D721Med (cell line): Measurements from ENCODE around the gene SEC22C.

Experiments used
- DNase-seq: peaks from one replicate; pipeline ENCODE4 v3.0.0; 2011; ENCODE audit warnings: low spot score; ENCODE audit not compliant: insufficient read length
- FAIRE-seq: peaks from 2 replicates; lab custom pipeline; 2011; peaks lifted over from hg19 to GRCh38; lab: Jason Lieb, UNC
- TF ChIP-seq, protein P1 (sequence below): IDR thresholded peaks from 2 replicates; pipeline ENCODE4 v1.5.1; 2012; ENCODE audit warnings: mild to moderate bottlenecking, control low read depth; ENCODE audit not compliant: insufficient read depth; ENCODE audit errors: missing control alignments

SEC22C gene

DNA sequence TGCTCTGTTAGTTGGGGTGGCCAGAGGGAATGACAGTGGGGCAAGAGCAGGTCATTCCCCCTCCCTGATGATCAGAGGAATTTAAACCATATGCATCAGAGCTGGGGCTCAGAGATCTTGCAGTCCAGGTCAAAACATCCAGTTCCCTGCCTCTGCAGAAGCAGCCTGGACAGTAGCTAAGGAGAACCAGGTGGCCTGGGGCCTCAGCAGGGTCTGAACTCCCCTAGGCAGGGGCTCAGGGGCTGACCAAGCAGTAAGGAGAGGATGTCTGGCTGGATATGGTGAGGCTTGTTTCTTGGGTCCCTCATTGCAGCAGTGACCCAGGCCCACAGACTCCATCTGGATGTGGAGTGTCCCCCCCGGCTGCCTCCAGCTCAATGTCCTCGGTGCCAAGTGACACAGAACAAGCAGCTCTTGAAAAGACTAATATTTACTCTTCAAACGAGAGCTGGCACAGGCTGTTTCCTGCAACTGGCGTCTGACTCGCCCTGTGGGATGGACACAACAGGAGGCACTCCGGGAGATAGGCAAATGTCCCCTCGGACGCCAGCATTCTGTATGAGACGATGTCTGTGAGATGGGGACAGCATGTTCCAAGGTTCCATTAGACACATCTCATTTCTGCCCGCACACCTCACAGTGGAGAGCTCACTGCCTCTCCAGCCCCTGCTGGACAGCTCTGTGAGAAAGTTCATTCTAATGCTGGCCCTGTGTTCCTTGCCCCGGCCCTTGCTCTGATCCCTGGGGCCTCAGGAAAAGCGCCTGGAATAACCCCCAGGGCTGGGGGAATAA lies 37.1 kb downstream of the SEC22C start:
- FAIRE-seq (no peak), DNase-seq (no peak)
- TF ChIP-seq, protein P1, sequence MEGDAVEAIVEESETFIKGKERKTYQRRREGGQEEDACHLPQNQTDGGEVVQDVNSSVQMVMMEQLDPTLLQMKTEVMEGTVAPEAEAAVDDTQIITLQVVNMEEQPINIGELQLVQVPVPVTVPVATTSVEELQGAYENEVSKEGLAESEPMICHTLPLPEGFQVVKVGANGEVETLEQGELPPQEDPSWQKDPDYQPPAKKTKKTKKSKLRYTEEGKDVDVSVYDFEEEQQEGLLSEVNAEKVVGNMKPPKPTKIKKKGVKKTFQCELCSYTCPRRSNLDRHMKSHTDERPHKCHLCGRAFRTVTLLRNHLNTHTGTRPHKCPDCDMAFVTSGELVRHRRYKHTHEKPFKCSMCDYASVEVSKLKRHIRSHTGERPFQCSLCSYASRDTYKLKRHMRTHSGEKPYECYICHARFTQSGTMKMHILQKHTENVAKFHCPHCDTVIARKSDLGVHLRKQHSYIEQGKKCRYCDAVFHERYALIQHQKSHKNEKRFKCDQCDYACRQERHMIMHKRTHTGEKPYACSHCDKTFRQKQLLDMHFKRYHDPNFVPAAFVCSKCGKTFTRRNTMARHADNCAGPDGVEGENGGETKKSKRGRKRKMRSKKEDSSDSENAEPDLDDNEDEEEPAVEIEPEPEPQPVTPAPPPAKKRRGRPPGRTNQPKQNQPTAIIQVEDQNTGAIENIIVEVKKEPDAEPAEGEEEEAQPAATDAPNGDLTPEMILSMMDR, result no peak

DNA sequence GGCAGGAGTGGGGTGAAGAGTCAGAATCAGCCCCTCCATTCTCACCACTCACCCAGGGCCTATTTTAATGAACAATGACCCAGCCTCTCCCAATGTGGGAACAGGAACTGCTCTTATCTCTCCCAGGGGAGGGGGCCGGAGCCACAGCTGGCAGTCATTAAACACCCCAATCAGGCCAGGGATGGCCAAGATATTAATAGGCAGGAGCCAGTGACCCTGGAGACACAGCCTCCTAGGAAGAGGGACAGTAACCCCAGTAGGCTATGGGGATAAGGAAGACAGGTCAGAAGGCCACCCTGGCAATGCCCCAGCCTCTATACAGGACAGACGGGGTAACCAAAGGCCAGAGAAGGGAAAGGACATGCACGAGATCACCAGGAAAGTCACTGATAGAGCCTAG lies 40.7 kb downstream of the SEC22C start:
- FAIRE-seq, result no peak
- DNase-seq, result no peak

DNA sequence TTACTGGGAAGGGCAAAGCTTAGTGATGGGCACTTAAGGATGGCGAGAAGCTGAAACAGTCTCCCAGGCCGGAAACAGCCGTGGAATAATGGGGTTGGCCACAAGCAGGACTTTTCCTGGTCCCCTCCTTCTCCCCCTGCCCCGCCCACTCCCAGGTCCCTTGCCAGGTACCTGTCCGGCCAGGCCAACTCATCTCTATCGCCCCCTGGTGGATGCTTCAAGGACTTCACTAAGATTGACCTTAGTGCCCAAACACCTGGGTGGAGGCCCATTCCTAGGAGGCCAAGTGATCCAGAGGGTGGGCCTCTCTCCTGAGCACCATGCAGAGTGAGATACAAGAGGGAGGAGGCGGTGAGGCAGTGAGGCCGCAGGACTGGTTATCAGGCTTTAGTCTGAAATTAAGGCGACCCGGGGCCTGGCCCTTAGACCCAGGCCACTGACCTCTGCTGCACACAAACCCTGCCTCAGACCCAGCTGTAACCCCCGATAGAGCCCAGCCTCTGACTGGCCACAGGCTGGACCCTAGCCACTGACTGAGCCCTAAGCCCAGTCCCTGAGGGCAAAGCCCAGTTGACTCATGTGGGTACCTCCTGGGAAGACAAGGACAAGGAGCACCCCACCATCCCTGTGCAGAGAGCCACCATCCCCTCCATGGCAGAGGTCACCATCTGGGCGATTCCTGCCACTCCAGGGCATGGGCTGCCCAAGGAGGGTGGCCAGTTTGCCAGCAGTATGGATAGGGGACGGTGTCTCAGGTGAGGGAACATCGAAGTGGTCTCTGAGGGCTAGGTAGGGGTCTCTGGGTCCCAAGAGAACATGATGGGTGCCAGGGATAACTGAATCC lies 41.7 kb downstream of the SEC22C start:
- peak; percentile 62 for DNase-seq
- TF ChIP-seq, protein P1, result peak; percentile 55
- FAIRE-seq, result no peak

More for the DNA sequence above, 40.7 kb downstream of the SEC22C start:
- TF ChIP-seq, protein P1, result no peak

DNA sequence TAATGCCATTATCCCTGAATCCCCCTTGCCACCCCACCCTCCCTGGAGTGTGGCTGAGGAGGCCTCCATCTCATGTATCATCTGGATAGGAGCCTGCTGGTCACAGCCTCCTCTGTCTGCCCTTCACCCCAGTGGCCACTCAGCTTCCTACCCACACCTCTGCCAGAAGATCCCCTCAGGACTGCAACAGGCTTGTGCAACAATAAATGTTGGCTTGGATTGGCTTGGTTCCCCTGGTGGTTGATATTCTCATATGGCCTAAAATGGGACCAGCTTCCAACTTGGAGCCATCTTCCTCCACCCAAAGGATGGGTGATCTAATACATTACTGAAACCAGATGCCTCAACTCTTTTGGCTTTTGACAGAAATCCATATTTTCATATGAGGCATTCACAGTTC lies 44.4 kb downstream of the SEC22C start:
- FAIRE-seq (no peak), DNase-seq (no peak)
- TF ChIP-seq, protein P1, result no peak

DNA sequence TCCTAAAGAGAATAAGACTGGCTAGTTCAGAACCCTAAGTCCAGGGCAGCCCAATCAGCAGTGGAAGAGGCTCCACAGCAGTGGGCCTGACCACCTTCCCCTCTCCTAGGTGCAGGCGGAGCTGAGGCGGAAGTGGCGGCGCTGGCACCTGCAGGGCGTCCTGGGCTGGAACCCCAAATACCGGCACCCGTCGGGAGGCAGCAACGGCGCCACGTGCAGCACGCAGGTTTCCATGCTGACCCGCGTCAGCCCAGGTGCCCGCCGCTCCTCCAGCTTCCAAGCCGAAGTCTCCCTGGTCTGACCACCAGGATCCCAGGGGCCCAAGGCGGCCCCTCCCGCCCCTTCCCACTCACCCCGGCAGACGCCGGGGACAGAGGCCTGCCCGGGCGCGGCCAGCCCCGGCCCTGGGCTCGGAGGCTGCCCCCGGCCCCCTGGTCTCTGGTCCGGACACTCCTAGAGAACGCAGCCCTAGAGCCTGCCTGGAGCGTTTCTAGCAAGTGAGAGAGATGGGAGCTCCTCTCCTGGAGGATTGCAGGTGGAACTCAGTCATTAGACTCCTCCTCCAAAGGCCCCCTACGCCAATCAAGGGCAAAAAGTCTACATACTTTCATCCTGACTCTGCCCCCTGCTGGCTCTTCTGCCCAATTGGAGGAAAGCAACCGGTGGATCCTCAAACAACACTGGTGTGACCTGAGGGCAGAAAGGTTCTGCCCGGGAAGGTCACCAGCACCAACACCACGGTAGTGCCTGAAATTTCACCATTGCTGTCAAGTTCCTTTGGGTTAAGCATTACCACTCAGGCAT lies 45.6 kb downstream of the SEC22C start:
- FAIRE-seq (no peak), DNase-seq (no peak)
- TF ChIP-seq, protein P1, result peak; percentile 25

DNA sequence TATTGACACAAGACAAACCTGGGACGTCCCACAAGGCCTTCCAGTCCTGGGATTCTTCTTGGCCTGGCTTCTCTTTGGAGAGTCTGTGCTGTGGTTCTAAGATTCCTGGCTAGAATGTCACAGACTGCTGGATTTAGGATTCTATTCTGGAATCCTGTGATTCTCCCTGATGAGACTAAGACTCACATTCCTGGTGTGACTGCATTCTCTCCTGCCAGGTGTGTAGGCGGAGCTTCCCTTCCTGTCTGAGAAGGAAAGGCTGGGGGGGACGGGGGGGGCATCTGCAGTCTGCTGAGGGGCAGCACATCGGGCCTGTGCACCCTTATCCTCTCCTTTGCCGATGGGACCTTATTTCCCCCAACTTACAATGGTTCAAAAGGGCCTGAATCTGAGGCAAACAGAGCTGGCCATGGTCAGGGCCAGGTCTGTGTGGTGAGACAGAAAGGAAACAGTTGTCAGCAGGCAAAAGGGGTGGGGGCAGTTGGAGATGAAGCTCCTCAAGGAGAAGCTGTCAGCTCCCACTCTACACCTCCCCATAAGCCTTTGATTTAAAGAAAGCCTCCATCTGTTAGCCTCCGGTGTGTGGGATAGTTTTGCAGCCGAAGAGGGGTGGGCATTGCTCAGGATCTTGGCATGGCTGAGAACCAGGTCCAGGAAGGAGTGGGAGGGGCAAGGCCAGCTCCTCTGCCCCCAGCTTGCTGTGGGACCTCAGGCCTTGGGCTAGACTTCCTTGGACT lies 48.4 kb downstream of the SEC22C start:
- TF ChIP-seq, protein P1, result no peak
- FAIRE-seq (no peak), DNase-seq (no peak)
